Measurements from ENCODE around the gene SYT1.

- TF ChIP-seq CTCF (IDR thresholded peaks at IDR 0.05) (no peak), EZH2 (IDR thresholded peaks at IDR 0.05; ENCODE audit: borderline replicate concordance, insufficient read depth, low read depth, low read length, poor library complexity, severe bottlenecking) (no peak)
Observed at GRCh38 chr12:79223210-79223609, 358.6 kb downstream of the SYT1 start.

Data from B cell (primary cell).